ENCODE data around the gene SLC43A2.

Gene SLC43A2

DNA sequence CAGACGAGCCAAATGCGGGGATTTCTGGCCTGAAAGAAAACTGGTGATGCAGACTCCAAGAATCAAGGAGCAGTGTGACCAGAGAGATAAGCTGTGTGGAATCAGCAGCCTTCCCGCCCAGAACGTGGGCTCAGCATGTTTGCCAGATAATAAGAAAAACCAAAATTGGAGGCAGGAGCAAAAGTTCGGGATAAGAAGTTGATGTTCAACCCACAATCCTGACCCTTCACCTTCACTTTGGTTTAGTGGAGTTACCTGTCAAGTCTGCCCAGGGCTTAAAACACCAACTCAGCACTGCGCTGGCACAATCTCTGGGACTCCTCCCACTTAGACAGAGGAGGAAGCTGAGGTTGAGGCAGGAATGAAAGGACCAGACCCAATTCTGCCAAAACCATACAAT is 3.1 kb downstream of the SLC43A2 start:
- FAIRE-seq (no peak), DNase-seq (ENCODE audit: extremely low spot score, insufficient read length, low read depth) (no peak)

DNA sequence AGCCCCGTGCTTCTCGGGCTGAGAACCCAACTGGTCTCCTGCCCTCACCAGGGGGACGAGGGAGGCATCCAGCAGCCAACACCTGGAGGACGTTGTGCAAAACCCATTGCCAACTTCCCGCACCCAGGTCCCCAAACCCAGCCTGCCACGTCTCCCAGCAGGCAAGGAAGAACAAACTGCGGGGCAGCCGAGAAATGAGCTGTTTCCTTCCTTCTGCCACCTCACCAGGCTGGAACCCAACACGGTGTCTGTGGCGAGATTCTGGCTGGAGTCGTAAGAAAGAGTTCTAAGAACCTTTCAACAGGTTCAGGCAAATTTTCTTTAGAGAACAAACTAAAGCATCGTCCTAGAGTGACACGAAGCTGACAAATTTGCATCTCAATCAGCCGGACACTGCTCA is 3.6 kb downstream of the SLC43A2 start:
- no peak for DNase-seq (ENCODE audit: extremely low spot score, insufficient read length, low read depth)
- peak; percentile 12 for FAIRE-seq

DNA sequence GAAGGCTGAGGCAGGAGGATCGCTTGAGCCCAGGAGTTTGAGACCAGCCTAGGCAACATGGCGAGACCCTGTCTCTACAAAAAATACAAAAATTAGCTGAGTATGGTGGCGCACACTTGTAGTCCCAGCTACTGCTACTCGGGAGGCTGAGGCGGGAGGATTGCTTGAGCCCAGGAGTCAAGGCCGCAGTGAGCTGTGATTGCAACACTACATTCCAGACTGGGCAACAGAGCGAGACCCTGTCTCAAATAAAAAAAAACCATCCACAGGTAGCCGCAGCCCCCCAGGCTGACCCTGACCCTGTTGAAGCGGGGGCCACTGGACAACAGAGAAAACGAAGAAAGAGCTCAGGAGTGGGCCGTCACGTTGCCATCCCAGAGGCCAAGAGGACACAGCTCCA is 4.0 kb downstream of the SLC43A2 start:
- FAIRE-seq (no peak), DNase-seq (ENCODE audit: extremely low spot score, insufficient read length, low read depth) (no peak)

DNA sequence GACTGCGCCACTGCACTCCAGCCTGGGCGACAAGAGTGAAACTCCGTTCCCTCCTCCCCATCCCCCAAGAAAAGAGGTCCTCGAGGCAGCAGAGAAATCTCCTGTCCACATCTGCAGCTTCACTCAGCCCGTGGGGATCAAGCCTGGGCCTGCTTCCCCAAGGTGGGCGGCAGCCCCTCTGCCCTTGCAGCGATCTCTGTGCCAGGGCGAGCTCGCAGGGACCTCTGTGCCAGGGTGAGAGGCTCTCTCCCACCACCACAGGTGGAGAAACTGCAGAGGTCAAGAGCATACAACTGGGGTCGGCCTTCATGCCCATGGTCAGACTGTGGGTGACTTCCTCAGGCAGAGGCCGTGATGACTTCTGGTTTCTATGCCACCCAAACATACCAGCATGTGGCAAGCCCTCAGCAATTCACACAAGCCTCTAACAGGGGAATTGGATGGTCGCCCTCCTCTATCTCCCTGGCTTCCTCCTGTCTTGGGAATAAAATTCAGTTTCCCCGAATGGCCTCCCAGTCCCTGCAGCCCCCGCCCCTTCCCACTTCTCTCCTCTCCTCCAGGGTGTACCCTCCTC is 5.5 kb downstream of the SLC43A2 start:
- DNase-seq (ENCODE audit: extremely low spot score, insufficient read length, low read depth) (no peak), FAIRE-seq (no peak)

DNA sequence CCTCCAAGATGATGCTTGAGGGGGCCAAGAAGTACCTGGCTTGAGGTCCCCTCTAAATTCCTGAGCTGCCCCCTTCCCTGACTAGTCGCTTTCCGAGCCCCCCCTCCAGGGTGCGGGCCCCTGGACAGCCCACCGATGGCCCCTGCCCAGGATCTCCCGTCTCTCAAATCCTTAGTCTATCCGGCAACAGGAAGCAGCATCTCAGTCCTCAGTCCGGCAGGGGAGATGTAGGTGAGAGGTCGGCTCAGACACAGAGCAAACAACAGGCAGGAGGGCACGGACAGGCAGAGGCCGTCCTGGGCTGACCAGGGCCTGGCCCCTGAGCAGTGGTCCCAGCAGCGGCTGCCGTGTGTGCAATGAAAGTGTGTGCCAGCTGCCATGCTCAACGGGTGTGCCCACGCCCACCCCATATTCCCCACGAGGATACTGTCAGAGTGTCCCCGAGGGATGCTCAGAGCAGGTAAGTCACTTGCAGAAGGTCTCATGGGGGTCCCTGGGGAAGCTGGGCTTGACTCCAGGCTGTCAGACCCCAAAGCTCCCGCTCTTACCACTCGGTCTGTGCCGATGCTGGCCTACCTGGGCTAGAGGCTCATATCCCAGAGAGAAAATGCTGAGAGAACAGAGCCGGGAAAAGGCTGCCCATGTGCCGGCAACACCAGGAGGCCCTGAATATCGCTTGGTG is 7.2 kb downstream of the SLC43A2 start:
- DNase-seq (ENCODE audit: extremely low spot score, insufficient read length, low read depth) (no peak), FAIRE-seq (no peak)

DNA sequence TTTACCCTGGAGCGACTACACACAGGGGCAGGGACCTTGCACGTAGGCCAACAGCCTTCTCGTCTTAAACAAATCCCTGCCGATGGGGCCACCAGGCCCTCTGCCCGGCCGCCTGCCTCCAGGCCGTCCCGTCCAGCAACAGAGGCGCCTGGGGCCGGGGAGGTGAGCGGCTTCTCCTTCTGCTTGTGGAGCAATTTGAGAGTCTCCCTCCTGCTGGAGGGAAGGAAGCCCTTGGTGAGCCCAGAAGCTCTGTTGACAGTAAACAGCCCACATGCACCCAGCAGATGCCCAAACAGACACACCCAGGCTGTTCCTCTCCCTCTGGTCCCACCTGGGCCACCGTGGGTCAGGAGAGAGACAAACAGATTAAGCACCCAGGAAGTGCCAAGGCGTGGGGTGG is 8.1 kb downstream of the SLC43A2 start:
- FAIRE-seq = no peak
- DNase-seq (ENCODE audit: extremely low spot score, insufficient read length, low read depth) = no peak

DNA sequence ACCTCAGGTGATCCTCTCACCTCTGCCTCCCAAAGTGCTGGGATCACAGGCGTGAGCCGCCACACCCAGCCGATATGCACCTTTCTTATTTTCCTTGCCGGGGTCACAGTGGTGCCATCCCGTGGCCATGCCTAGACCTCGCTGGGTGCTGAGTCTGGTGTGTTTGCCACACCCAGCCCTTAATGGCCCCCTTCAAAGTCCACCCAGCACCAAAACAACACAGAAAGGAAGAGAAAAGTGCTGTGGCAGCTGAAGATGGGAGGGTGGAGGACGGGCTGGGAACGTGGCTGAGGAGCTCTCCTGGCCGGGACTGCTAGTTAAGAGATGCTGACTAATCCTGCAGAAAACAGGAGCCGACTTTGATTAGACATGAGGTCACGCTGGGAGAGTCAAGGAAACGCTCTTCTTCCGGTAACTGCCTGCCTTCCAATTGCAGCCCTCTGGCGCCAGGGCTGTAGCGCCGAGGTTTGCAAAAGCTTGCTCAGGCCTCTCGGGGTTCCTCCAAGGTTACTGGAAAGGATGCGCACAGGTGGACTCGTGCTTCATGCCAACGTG is 10.9 kb downstream of the SLC43A2 start:
- DNase-seq (ENCODE audit: extremely low spot score, insufficient read length, low read depth) (no peak), FAIRE-seq (no peak)

GRCh38 chr17:1616101-1616500 is 12.5 kb downstream of the SLC43A2 start:
- FAIRE-seq (no peak), DNase-seq (ENCODE audit: extremely low spot score, insufficient read length, low read depth) (no peak)

- no peak for DNase-seq (ENCODE audit: extremely low spot score, insufficient read length, low read depth)
- no peak for FAIRE-seq
Observed at GRCh38 chr17:1612400-1612799, 16.2 kb downstream of the SLC43A2 start.

- DNase-seq (ENCODE audit: extremely low spot score, insufficient read length, low read depth) (no peak), FAIRE-seq (no peak)
Observed at GRCh38 chr17:1611715-1612114, 16.9 kb downstream of the SLC43A2 start.

GRCh38 chr17:1608676-1609075 is 20.0 kb downstream of the SLC43A2 start:
- FAIRE-seq (no peak), DNase-seq (ENCODE audit: extremely low spot score, insufficient read length, low read depth) (no peak)

- DNase-seq (ENCODE audit: extremely low spot score, insufficient read length, low read depth) (no peak), FAIRE-seq (no peak)
Observed at GRCh38 chr17:1607971-1608320, 20.7 kb downstream of the SLC43A2 start.

DNA sequence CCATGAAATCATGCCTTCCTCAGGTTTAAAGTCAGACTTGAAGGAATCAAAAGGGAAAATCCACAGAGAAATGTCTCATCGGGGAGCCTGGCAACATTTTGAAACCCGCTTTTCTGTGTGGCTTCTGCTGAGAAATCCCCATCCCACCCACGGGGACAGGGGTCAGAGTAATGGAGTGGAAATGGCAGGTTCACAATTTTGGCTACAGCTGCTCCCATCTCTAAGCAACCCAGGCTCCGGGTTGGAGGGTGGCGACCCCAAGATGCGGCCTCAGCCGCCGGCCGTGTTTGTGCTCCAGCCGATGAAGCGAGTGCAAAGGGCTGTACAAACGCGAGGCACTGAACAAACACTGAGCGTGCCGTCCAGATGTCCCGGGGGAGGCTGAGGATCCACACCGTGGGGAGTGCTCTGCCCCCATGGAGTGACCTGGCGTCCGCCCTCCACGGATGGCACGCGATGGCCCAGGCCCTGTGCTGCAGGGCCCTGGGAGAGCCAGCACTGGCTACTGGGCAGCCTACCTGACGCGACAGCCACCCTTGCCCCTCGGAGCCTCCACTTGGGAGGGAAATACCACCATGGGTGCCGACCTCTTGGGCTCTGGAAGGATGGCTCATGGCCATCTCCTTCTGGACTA is 22.2 kb downstream of the SLC43A2 start:
- DNase-seq (ENCODE audit: extremely low spot score, insufficient read length, low read depth) (no peak), FAIRE-seq (peak; percentile 49)

DNA sequence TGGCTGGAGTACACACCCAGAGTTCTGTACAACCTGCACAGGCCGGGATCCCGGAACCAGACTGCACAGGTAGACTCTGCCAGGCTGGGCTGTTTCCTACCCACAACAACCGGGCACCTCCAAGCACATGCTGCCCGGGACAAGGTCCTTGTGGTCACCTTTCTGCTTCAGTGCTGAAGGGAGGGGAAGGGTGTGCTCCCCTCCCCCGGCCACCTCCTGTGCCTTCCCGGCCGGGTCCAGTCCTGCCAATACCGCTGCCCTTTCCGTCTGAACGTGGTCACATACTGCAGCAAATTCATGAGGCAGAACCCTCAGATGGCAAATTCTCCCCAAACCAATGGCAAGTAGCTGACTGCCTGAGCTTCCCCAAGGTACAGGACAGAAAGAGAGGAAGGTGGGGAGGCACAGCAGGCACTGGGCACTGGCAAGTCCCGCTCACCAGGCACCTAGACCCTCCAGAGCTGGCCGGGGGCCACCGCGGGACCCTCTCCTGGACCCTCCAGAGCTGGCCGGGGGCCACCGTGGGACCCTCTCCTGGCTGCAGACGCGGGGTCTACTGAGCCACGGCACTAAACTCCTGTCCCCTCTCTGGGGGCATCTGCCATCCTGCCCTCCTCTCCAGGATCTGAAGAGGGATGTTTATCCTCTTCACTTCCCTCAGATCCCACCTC is 22.8 kb downstream of the SLC43A2 start:
- FAIRE-seq = no peak

DNA sequence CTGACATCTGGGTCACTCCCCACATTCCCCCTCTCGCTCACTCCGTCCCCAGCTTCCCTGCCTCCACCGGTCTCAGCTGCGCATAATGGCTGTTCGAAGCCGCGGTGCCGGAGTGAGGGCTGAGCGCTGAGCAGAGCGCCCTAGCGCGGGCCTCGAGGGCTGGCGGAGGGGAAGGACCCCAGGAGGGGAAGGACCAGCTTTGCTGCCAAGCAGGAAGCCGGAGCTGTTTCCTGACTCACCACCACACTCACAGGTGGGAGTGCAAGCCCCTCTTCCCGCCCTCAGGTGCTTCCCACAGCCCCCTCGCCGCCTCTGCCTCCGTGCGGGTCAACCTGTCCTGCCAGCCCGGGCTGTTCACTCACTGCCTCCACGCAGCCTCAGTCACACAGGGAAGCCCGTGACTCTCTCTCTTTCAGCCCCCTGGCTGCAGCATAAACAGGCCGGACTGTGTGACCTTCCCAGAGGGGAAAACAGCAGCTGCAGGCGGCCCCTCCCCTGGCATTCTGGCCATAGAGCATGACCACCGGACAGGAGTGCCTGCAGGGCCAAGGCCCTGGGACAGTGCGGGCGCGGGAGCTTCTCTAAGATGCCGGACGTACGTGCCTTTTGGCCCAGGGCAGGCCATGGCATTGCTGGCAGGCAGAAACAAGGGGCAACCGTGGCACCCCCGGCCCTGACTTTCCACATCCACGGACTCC is 23.7 kb downstream of the SLC43A2 start:
- DNase-seq (ENCODE audit: extremely low spot score, insufficient read length, low read depth) = no peak
- no peak for FAIRE-seq

More for the DNA sequence above, 22.8 kb downstream of the SLC43A2 start:
- no peak for DNase-seq (ENCODE audit: extremely low spot score, insufficient read length, low read depth)

- DNase-seq (ENCODE audit: extremely low spot score, insufficient read length, low read depth) = no peak
- FAIRE-seq = no peak
Observed at GRCh38 chr17:1601571-1601970, 27.1 kb downstream of the SLC43A2 start.

GRCh38 chr17:1598399-1599095 is 30.1 kb downstream of the SLC43A2 start:
- FAIRE-seq = no peak
- DNase-seq (ENCODE audit: extremely low spot score, insufficient read length, low read depth) = no peak

GRCh38 chr17:1597861-1598342 is 30.7 kb downstream of the SLC43A2 start:
- DNase-seq (ENCODE audit: extremely low spot score, insufficient read length, low read depth) = no peak
- no peak for FAIRE-seq

DNA sequence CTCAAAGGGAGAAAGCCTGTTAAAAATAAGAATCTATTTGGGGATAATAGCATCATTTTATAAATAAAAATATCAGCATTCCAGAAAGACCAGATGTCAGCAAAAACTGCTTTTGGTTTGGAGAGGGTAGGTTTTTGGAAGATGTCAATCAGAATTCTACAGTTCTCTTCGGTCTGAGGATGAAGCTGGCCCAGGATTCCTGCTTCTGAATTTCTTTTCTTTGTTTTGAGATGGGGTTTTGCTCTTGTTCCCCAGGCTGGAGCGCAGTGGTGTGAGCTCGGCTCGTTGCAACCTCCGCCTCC is 35.1 kb downstream of the SLC43A2 start:
- FAIRE-seq = no peak

More for the DNA sequence above, 35.1 kb downstream of the SLC43A2 start:
- DNase-seq (ENCODE audit: extremely low spot score, insufficient read length, low read depth) = no peak
